ENCODE results near the gene KCTD20. TPM values are rescaled to one million over a fixed set of nuclear protein-coding genes. Genes with fewer than 3 reads are reported as not detected.

The KCTD20 gene
- total RNA-seq, 1 experiment from 2014 or later, result 78.4 TPM

DNA sequence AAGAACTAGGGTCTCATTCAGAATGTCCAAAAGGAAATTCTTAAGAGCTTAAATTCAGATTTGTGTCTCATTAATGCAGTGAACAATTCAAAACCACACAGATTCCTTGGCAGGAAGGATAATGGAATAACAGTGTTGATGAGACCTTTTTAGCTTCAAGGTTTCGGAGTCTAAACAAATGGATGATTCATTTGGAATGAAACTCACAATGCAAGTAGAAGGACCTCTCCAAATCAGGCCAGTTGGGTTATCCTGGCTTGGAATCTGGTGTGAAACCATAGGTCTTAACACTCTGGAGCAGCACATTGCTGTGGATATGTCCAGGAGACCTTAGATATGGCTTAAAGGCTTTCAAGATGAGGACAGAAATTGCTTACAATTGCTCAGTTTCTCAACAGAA is 44.9 kb downstream of the KCTD20 start:
- in situ Hi-C loops (cut with HindIII; ENCODE audit: low pct_unique_long_range_greater_than_20kb, low sequenced_read_pairs), result no loop called here
- no peak for DNase-seq (ENCODE audit: low read depth)

DNA sequence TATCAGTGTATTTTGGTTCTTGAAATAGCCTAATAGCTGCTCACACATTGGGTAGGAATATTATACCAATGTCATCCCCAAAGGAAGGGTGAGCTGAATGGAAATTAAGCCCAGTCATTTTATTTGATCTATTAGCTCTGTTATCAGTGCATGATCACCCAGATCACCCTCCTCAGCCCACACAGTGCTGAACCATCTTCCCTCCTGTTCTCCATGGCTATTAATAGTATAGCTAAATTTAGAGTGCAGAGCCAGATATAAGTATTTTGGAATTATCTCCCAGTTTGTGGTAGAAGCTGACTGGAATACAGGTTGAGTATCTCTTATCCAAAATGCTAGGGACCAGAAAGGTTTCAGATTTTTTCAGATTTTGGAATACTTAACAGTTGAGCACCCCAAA is 45.4 kb downstream of the KCTD20 start:
- in situ Hi-C loops (cut with HindIII; ENCODE audit: low pct_unique_long_range_greater_than_20kb, low sequenced_read_pairs), result no loop called here
- DNase-seq (ENCODE audit: low read depth), result no peak

GRCh38 chr6:36489426-36489825 is 46.6 kb downstream of the KCTD20 start:
- DNase-seq (ENCODE audit: low read depth), result no peak
- in situ Hi-C loops (cut with HindIII; ENCODE audit: low pct_unique_long_range_greater_than_20kb, low sequenced_read_pairs), result no loop called here

DNA sequence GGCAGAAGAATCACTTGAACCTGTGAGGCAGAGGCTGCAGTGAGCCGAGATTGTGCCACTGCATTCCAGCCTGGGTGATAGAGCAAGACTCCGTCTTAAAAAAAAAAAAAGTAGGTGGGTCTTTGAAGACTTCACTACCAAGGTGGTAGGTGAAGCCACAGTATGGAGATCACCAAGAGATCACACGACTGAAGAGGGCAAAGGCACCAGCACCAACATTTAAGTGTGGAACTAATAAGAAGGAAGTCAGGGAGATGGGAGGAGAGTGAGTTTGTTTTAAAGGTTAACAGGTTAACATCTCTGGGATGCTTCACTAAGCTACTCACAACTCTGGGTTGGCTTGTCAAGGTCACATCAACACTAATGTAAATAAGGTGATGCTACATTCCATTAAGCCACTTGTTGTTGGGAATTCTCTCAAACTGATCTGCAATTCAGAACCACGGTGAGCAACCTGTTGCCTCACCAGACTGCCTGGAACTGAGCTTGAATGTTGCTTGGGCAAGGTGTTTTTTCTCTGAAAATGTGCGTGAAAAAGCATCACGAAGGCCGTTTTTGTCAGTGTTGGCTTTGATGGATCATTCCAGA is 48.7 kb downstream of the KCTD20 start:
- DNase-seq (ENCODE audit: low read depth), result peak; percentile 50
- in situ Hi-C loops (cut with HindIII; ENCODE audit: low pct_unique_long_range_greater_than_20kb, low sequenced_read_pairs), result no loop called here

DNA sequence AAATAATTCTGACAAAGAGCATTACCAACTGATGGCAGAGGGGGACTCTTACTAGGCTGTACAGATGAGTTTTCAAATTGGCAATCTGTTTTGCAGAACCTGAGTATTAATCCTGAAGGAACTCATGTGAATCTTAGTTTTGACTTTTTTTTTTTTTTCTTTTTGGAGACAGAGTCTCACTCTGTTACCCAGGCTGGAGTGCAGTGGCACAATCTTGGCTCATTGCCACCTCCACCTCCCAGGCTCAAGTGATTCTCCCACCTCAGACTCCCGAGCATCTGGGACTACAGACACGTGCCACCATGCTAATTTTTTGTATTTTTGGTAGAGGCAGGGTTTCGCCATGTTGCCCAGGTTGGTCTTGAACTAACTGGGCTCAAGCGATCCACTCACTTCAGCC is 49.3 kb downstream of the KCTD20 start:
- DNase-seq (ENCODE audit: low read depth), result no peak
- in situ Hi-C loops (cut with HindIII; ENCODE audit: low pct_unique_long_range_greater_than_20kb, low sequenced_read_pairs), result no loop called here

- no peak for DNase-seq (ENCODE audit: low read depth)
- in situ Hi-C loops (cut with HindIII; ENCODE audit: low pct_unique_long_range_greater_than_20kb, low sequenced_read_pairs), result no loop called here
Observed at GRCh38 chr6:36492621-36493020, 49.8 kb downstream of the KCTD20 start.

DNA sequence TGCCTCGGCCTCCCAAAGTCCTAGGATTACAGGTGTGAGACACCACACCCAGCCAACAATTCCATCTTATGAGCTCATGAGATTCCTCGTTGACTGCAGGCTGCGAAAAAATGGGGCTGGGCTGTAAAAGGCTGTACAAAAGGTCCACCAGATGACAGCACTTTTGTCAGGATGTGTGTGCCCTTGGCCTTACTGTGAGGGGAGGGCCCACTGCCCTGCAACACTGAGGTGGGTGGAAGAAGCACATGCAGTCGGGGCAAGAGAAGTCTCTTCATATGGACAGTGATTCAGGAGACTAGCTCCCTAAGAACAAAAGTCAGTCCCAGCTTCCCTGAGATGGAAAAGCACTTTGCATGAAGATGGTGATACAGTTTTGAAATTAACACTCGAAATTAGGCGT is 50.5 kb downstream of the KCTD20 start:
- in situ Hi-C loops (cut with HindIII; ENCODE audit: low pct_unique_long_range_greater_than_20kb, low sequenced_read_pairs), result no loop called here
- DNase-seq (ENCODE audit: low read depth), result no peak

DNA sequence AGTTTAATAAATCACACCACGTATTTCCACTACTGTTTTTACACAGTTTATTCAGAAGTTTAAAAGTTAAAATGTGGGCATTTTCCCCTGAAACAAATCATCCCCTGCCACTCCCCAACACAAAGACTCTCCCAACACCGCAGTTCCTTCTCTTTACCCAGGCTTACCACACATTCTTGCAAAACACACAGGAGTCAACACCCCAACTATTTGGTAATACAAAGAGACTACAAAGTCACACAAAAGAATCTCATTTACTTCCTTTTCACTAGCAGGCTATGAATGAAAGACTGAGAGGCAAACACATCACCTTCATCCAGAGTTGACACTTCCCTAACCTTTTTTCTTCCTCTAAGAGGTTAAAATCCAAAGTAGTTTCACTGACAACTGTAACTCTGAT is 51.1 kb downstream of the KCTD20 start:
- in situ Hi-C loops (cut with HindIII; ENCODE audit: low pct_unique_long_range_greater_than_20kb, low sequenced_read_pairs), result no loop called here
- DNase-seq (ENCODE audit: low read depth), result no peak

DNA sequence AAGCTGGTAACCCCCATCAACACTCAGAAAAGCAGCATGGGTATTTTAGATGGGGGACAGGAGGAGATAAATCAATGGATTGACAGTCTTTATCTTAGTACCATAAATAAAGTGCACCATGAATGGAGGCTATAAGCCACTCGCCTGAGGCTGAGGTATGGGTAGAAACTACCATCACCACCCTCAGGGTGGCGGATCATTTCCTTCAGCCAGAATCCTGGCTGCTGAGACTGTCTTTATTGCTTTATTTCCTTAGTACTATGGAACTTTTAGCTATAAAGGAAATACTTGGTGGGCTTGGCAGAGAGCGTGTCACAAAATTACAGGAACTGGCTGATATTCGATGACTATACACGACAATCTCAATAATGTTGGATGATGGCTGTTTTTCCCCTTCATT is 52.3 kb downstream of the KCTD20 start:
- in situ Hi-C loops (cut with HindIII; ENCODE audit: low pct_unique_long_range_greater_than_20kb, low sequenced_read_pairs), result no loop called here
- DNase-seq (ENCODE audit: low read depth), result no peak

DNA sequence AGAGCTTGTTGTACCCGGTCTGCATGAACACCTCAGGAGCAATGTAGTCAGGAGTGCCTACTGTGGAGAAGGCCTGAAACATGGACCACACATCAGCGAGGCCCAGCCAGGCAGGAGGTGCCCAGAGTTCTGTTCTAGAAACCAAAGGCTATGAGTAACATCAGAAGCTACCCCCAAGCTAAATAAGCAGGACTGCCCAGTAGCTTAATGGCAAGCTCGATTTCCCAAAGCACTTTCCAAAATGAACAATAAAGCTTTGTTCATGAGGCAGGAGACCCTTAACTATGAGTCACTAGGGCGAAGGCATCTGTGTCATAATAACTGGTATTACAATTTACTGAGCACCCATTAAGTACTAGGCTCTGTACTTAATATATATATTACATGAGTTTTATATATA is 57.1 kb downstream of the KCTD20 start:
- no peak for DNase-seq (ENCODE audit: low read depth)
- in situ Hi-C loops (cut with HindIII; ENCODE audit: low pct_unique_long_range_greater_than_20kb, low sequenced_read_pairs), result no loop called here

- in situ Hi-C loops (cut with HindIII; ENCODE audit: low pct_unique_long_range_greater_than_20kb, low sequenced_read_pairs), result no loop called here
- no peak for DNase-seq (ENCODE audit: low read depth)
Observed at GRCh38 chr6:36501686-36502085, 58.9 kb downstream of the KCTD20 start.

- in situ Hi-C loops (cut with HindIII; ENCODE audit: low pct_unique_long_range_greater_than_20kb, low sequenced_read_pairs), result no loop called here
Observed at GRCh38 chr6:36504181-36504580, 61.4 kb downstream of the KCTD20 start.

GRCh38 chr6:36504982-36505381 is 62.2 kb downstream of the KCTD20 start:
- DNase-seq (ENCODE audit: low read depth), result no peak
- in situ Hi-C loops (cut with HindIII; ENCODE audit: low pct_unique_long_range_greater_than_20kb, low sequenced_read_pairs), result no loop called here

More at GRCh38 chr6:36504181-36504580, 61.4 kb downstream of the KCTD20 start:
- no peak for DNase-seq (ENCODE audit: low read depth)

DNA sequence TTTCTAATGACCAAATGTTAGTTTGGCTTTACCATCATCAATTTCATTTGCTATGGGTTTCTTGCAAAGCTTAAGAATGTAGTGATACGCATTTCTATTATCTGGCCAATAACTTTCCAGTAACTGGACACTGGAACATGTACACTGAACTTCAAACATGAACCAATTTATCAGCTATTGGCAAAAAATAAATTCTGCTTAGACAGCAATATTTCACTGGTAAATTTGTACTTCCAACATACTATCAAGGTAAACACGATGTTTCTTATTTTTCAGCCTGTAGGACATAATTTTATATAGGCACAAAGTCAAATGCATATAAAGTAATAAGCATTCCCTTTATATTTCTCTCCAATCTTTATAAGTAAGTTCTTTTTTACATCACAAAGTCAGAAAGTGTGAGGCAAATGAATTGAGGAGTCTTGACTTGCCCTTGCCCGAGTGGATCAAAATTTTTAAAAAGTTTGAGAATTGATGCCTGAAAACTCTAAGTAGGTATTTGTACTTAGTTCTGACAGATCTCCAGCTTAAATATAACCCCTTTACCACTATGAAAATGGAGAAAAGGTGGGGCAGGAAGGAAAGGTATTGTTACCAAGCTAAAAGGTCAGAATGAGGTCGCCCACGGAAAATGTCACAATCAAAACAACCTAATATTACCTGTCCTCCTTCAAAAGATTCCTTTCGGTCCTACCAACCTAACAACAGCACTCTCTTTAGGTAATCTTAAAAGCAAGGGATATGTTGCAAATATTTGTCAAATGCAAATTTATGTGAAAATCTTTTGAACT is 63.1 kb downstream of the KCTD20 start:
- in situ Hi-C loops (cut with HindIII; ENCODE audit: low pct_unique_long_range_greater_than_20kb, low sequenced_read_pairs), result no loop called here
- no peak for DNase-seq (ENCODE audit: low read depth)

- in situ Hi-C loops (cut with HindIII; ENCODE audit: low pct_unique_long_range_greater_than_20kb, low sequenced_read_pairs), result no loop called here
- no peak for DNase-seq (ENCODE audit: low read depth)
Observed at GRCh38 chr6:36506611-36507010, 63.8 kb downstream of the KCTD20 start.

DNA sequence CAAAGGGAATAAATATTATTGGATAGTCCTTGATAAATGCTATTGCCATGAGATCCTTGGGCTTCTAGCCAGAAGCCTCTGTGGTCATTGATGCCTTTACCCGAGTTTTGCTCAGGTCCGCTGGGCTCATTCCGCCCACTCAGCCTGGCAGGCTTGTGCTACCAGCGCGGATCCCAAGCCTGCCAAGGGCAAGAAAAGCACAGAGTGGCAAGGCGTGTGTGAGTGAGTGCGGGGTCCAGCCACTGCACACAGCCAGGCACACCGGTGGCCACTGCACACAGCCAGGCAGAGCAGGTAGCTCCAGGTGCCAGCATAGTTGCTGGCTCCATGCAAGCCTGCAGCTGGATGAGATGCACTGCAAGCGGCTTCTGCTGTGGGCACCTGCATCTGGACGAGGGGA is 65.7 kb downstream of the KCTD20 start:
- in situ Hi-C loops (cut with HindIII; ENCODE audit: low pct_unique_long_range_greater_than_20kb, low sequenced_read_pairs), result no loop called here
- DNase-seq (ENCODE audit: low read depth), result no peak

- in situ Hi-C loops (cut with HindIII; ENCODE audit: low pct_unique_long_range_greater_than_20kb, low sequenced_read_pairs), result no loop called here
Observed at GRCh38 chr6:36510365-36510764, 67.6 kb downstream of the KCTD20 start.

DNA sequence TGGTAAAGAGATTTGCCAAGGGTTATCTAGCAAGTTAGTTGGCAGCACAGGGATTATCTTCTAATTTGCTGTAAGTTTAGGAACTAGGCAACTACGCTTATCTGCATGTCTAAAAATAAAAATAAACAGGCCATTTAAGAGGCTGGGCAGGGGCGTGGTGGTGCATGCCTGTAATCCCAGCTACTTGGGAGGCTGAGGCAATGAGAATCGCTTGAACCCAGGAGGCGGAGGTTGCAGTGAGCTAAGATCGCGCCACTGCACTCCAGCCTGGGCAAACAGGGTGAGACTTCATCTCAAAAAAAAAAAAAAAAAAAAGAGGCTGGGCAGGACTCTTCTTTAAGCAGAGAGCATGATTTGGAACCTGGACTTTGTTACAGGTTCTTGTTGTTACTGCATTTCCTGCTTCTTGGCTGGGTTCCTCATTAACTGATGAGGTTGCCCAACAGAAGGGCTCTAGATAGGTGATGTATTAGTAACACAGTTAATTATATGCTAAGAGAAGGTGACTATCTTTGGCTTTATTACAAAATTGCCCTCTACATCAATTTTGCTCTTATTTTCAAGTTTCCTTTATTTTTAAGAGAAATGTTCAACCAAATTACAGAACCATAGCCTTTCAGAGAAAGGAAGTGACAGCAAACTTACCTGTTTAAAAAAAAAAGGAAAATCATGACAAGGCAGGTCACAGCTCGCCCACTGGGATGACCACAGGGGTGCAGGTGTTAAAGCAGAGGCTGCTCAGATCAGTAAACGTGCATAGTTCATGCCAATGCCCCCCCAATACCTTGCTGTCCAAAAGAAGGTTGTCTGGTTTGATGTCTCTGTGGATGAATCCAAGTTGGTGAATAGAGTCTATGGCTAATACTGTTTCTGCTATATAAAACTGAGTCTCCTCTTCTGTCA is 72.0 kb downstream of the KCTD20 start:
- peak; percentile 35 for DNase-seq (ENCODE audit: low read depth)
- in situ Hi-C loops (cut with HindIII; ENCODE audit: low pct_unique_long_range_greater_than_20kb, low sequenced_read_pairs), result no loop called here

More at GRCh38 chr6:36510365-36510764, 67.6 kb downstream of the KCTD20 start:
- no peak for DNase-seq (ENCODE audit: low read depth)

DNA sequence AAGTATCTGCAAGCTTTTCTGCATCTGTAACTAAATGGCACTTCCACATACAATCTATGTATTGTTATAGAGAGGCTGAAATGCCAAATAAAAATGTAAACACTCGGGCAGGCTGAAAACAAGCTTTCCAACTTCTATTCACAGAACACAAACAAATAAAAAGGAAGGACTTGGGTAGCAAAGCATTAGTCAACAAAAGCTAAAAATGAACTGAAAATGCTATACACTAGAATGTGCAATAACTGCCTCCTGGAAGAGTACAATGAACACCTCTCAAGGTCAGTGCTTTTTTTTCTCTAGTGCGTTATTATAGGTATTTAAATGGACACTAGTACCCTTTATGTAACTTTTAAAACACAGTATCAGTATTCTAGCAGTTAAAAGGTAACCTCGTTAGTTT is 73.0 kb downstream of the KCTD20 start:
- DNase-seq (ENCODE audit: low read depth), result no peak
- in situ Hi-C loops (cut with HindIII; ENCODE audit: low pct_unique_long_range_greater_than_20kb, low sequenced_read_pairs), result no loop called here
